ENCODE measurements around the gene ABCA12.

DNA sequence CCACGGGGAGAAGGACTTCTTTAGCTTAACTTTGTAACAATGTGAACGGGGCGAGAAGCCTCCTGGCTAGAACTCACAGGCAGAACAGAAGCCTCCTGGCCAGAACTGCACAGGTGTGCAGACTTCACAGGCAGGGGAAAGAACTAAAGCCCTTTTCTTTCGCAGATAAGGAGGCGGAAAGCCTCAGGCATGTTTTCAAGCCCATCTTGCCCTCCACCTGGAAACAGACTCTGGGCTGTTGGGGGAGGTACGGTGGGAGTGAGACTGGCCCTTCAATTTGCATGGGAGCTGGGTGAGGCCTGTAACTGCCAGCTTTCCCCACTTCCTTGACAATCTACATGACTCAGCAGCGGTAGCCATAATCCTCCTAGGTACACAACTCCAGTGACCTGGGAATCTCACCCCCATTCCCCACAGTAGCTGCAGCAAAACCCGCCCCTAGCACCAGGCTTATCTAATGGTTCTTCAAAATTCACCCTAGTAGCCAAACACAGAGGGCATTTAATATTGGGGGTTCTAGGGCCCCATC lies 22.9 kb upstream of the ABCA12 start:
- TF ChIP-seq CTCF (IDR thresholded peaks at IDR 0.05) (no peak), POLR2A (IDR thresholded peaks at IDR 0.05; ENCODE audit: low read depth) (no peak), POLR2AphosphoS5 (IDR thresholded peaks at IDR 0.05) (no peak), EP300 (IDR thresholded peaks at IDR 0.05) (no peak)

All from esophagus muscularis mucosa (tissue), 4 donors.